ENCODE measurements around the gene AGTRAP. TPM values are rescaled to one million over a fixed set of nuclear protein-coding genes. Genes with fewer than 3 reads are reported as not detected.

Gene AGTRAP
- total RNA-seq, 2 experiments from 2014 or later, result 8.9 to 9.4 TPM

DNA sequence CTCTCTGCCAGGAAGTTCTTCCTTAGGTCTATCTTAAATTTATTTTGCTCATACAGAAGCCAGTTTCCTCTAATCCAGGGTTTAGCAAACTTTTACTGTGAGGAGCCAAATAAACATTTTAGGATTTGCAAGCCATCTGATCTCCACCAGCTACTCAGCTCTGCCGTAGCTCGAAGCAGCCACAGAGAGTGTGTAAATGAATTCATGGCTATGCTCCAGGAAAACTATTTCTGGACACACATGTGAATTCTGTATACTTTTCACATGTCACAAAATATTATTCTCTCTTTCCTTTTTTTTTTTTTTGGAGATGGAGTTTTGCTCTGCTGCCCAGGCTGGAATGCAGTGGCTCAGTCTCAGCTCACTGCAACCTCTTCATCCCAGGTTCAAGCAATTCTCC lies 13.4 kb upstream of the AGTRAP start:
- no peaks in the 10 kb centered on the region for H3K9me3 Mint-ChIP-seq
- H3K36me3 Mint-ChIP-seq (ENCODE audit: low read depth), result no peaks in the 10 kb centered on the region
- TF ChIP-seq, protein P1, sequence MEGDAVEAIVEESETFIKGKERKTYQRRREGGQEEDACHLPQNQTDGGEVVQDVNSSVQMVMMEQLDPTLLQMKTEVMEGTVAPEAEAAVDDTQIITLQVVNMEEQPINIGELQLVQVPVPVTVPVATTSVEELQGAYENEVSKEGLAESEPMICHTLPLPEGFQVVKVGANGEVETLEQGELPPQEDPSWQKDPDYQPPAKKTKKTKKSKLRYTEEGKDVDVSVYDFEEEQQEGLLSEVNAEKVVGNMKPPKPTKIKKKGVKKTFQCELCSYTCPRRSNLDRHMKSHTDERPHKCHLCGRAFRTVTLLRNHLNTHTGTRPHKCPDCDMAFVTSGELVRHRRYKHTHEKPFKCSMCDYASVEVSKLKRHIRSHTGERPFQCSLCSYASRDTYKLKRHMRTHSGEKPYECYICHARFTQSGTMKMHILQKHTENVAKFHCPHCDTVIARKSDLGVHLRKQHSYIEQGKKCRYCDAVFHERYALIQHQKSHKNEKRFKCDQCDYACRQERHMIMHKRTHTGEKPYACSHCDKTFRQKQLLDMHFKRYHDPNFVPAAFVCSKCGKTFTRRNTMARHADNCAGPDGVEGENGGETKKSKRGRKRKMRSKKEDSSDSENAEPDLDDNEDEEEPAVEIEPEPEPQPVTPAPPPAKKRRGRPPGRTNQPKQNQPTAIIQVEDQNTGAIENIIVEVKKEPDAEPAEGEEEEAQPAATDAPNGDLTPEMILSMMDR (IDR thresholded peaks at IDR 0.05), result no peak
- H3K4me1 Mint-ChIP-seq (ENCODE audit: low read depth), result peaks cover 13% of the 10 kb centered on the region
- DNase-seq (no peak), ATAC-seq (no peak)
- ChIA-PET CTCF (interaction anchor here (1.1 to 9.4 kb wide), 5 partner anchors 15 to 77 kb away, joined by 3 to 136 read pairs (median 6); partner anchors contain the start of genes FBXO2, FBXO44 and FBXO6), POLR2A (interaction anchor here (0.6 to 1.1 kb wide), 2 partner anchors 13 to 58 kb away, joined by 3 to 4 read pairs; partner anchors contain the start of gene FBXO6)
- H3K27ac Mint-ChIP-seq, result no peak overlapping the region
- no peaks in the 10 kb centered on the region for H3K27me3 Mint-ChIP-seq
- no peak overlapping the region for H3K4me3 Mint-ChIP-seq
- intact Hi-C loops (cut with micrococcal nuclease), result no loop called here

- no peaks in the 10 kb centered on the region for H3K9me3 Mint-ChIP-seq
- ChIA-PET POLR2A (interaction anchor here (0.8 to 1.5 kb wide), 2 partner anchors 183 to 184 kb away, joined by 3 to 5 read pairs; no protein-coding TSS in a partner anchor), CTCF (interaction anchor here (1.0 to 9.4 kb wide), 4 partner anchors 17 to 80 kb away, joined by 3 to 136 read pairs (median 6); partner anchors contain the start of genes FBXO2, FBXO44 and FBXO6)
- DNase-seq, result no peak
- no peaks in the 10 kb centered on the region for H3K27me3 Mint-ChIP-seq
- peaks cover 20% of the 10 kb centered on the region for H3K4me1 Mint-ChIP-seq (ENCODE audit: low read depth)
- TF ChIP-seq, protein P1 (IDR thresholded peaks at IDR 0.05), result no peak
- H3K4me3 Mint-ChIP-seq, result no peak overlapping the region
- ATAC-seq, result no peak
- H3K36me3 Mint-ChIP-seq (ENCODE audit: low read depth), result no peaks in the 10 kb centered on the region
- intact Hi-C loops (cut with micrococcal nuclease), result no loop called here
- H3K27ac Mint-ChIP-seq, result no peak overlapping the region
Measured at GRCh38 chr1:11725616-11726015, 10.3 kb upstream of the AGTRAP start.

DNA sequence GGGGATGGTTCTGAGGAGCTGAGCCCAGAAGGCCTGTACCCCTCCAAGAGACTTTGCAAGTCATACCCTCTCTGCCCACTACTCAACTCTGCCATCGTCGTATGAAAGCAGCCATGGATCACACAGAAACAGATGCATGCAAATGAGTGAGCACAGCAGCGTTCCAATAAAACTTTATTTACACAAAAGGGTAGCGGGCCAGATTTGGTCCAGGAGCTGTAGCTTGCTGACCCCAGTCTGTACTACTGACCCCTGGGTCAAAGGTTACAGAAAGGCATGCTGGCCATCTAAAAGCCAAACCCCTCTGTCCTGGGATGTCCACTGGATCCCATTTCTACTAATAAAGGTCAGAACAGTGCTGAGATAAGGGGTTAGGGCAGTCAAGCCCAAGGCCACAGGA lies 8.8 kb upstream of the AGTRAP start:
- Mint-ChIP-seq H3K36me3 (ENCODE audit: low read depth) (no peaks in the 10 kb centered on the region), H3K27me3 (no peaks in the 10 kb centered on the region), H3K9me3 (no peaks in the 10 kb centered on the region), H3K4me1 (ENCODE audit: low read depth) (peaks cover 33% of the 10 kb centered on the region), H3K27ac (no peak overlapping the region), H3K4me3 (no peak overlapping the region)
- no peak for DNase-seq
- intact Hi-C loops (cut with micrococcal nuclease), result no loop called here
- ATAC-seq, result no peak
- CTCF ChIA-PET, result interaction anchor here (1.2 to 9.4 kb wide), 3 partner anchors 63 to 81 kb away, joined by 4 to 136 read pairs (median 9); partner anchors contain the start of genes FBXO2, FBXO44 and FBXO6
- TF ChIP-seq, protein P1 (IDR thresholded peaks at IDR 0.05), result no peak
- POLR2A ChIA-PET, result interaction anchor here (0.9 kb wide), 1 partner anchor 63 kb away, joined by 3 read pairs; the partner anchor contains the start of gene FBXO6

GRCh38 chr1:11728126-11728806 lies 7.7 kb upstream of the AGTRAP start:
- TF ChIP-seq, protein P1 (IDR thresholded peaks at IDR 0.05), result no peak
- CTCF ChIA-PET, result interaction anchor here (3.4 kb wide), 1 partner anchor 9 kb away, joined by 17 read pairs; no protein-coding TSS in a partner anchor
- POLR2A ChIA-PET, result interaction anchor here (1.3 kb wide), 1 partner anchor 180 kb away, joined by 5 read pairs; no protein-coding TSS in a partner anchor
- Mint-ChIP-seq H3K27ac (no peak overlapping the region), H3K27me3 (no peaks in the 10 kb centered on the region), H3K36me3 (ENCODE audit: low read depth) (no peaks in the 10 kb centered on the region), H3K4me3 (no peak overlapping the region), H3K9me3 (no peaks in the 10 kb centered on the region), H3K4me1 (ENCODE audit: low read depth) (peaks cover 41% of the 10 kb centered on the region)
- no peak for DNase-seq
- no peak for ATAC-seq
- intact Hi-C loops (cut with micrococcal nuclease), result no loop called here

GRCh38 chr1:11729155-11729497 lies 6.8 kb upstream of the AGTRAP start:
- CTCF ChIA-PET, result interaction anchor here (3.4 kb wide), 1 partner anchor 10 kb away, joined by 17 read pairs; no protein-coding TSS in a partner anchor
- DNase-seq (no peak), ATAC-seq (no peak)
- no peak overlapping the region for H3K27ac Mint-ChIP-seq
- H3K27me3 Mint-ChIP-seq, result no peaks in the 10 kb centered on the region
- peaks cover 43% of the 10 kb centered on the region for H3K4me1 Mint-ChIP-seq (ENCODE audit: low read depth)
- intact Hi-C loops (cut with micrococcal nuclease), result no loop called here
- POLR2A ChIA-PET, result interaction anchor here (1.3 kb wide), 1 partner anchor 179 kb away, joined by 5 read pairs; no protein-coding TSS in a partner anchor
- H3K4me3 Mint-ChIP-seq, result no peak overlapping the region
- TF ChIP-seq, protein P1 (IDR thresholded peaks at IDR 0.05), result no peak
- H3K36me3 Mint-ChIP-seq (ENCODE audit: low read depth), result no peaks in the 10 kb centered on the region
- no peaks in the 10 kb centered on the region for H3K9me3 Mint-ChIP-seq

Measured in activated CD8-positive, alpha-beta T cell treated with anti-CD3 and anti-CD28 coated beads for 36 hours (primary cell).